GM10266 (cell line): ENCODE data around the gene FGF21.

Experiments used
- DNase-seq: peaks from one replicate; pipeline ENCODE4 v3.0.0; 2012; ENCODE audit errors: extremely low spot score
- CTCF ChIP-seq: IDR thresholded peaks from 2 replicates; pipeline ENCODE4 v1.5.1; 2012; ENCODE audit warnings: mild to moderate bottlenecking, low read depth; ENCODE audit not compliant: control insufficient read depth, insufficient read depth; ENCODE audit errors: missing control alignments

Gene FGF21

GRCh38 chr19:48755084-48755641 is at the start of gene FGF21:
FGF21 (plus strand) TSS chr19:48755524; CDS start chr19:48756237, 713 bp downstream.
- no peak for TF ChIP-seq CTCF
- no peak for DNase-seq

GRCh38 chr19:48708471-48708870 is 46.9 kb upstream of the FGF21 start:
- DNase-seq, result no peak
- TF ChIP-seq CTCF, result no peak

- no peak for TF ChIP-seq CTCF
- DNase-seq, result no peak
Measured at GRCh38 chr19:48711106-48711662, 44.1 kb upstream of the FGF21 start.

- DNase-seq, result no peak
- TF ChIP-seq CTCF, result no peak
Measured at GRCh38 chr19:48713041-48713863, 42.1 kb upstream of the FGF21 start.

- peak; percentile 20 for TF ChIP-seq CTCF
- peak; percentile 99 for DNase-seq
Measured at GRCh38 chr19:48713864-48714755, 41.2 kb upstream of the FGF21 start.

- DNase-seq, result no peak
- no peak for TF ChIP-seq CTCF
Measured at GRCh38 chr19:48714759-48715675, 40.3 kb upstream of the FGF21 start.
